Measurements from ENCODE around the gene GAPDHS. TPM values are rescaled to one million over a fixed set of nuclear protein-coding genes. Genes with fewer than 3 reads are reported as not detected.

GAPDHS gene
- total RNA-seq, 1 donor from 2014 or later = not detected

- CTCF ChIA-PET = no interaction called here
Measured at GRCh38 chr19:35569281-35569781, 36.1 kb downstream of the GAPDHS start.

GRCh38 chr19:35571406-35571965 lies 38.2 kb downstream of the GAPDHS start:
- DNase-seq (no peak), ATAC-seq (ENCODE audit: low read depth) (no peak)
- Mint-ChIP-seq H3K4me3 (no peak overlapping the region), H3K9me3 (peaks cover 12% of the 10 kb centered on the region), H3K27ac (no peak overlapping the region), H3K4me1 (no peaks in the 10 kb centered on the region), H3K36me3 (ENCODE audit: low read depth) (no peaks in the 10 kb centered on the region), H3K27me3 (peaks cover 26% of the 10 kb centered on the region)
- TF ChIP-seq CTCF (IDR thresholded peaks at IDR 0.05) = no peak
- POLR2A ChIA-PET = no interaction called here
- intact Hi-C loops (cut with micrococcal nuclease) = no loop called here
- CTCF ChIA-PET = no interaction called here

More at GRCh38 chr19:35569281-35569781, 36.1 kb downstream of the GAPDHS start:
- intact Hi-C loops (cut with micrococcal nuclease) = no loop called here
- Mint-ChIP-seq H3K4me3 (no peak overlapping the region), H3K9me3 (peaks cover 2% of the 10 kb centered on the region), H3K27ac (no peak overlapping the region), H3K36me3 (ENCODE audit: low read depth) (no peaks in the 10 kb centered on the region), H3K4me1 (no peaks in the 10 kb centered on the region), H3K27me3 (peaks cover 31% of the 10 kb centered on the region)
- POLR2A ChIA-PET = no interaction called here
- no peak for ATAC-seq (ENCODE audit: low read depth)
- TF ChIP-seq CTCF (IDR thresholded peaks at IDR 0.05) = no peak
- DNase-seq = no peak

- no peaks in the 10 kb centered on the region for H3K4me1 Mint-ChIP-seq
- no peak overlapping the region for H3K27ac Mint-ChIP-seq
- H3K9me3 Mint-ChIP-seq = peaks cover 21% of the 10 kb centered on the region
- H3K4me3 Mint-ChIP-seq = no peak overlapping the region
- H3K36me3 Mint-ChIP-seq (ENCODE audit: low read depth) = peaks cover 7% of the 10 kb centered on the region
- ATAC-seq (ENCODE audit: low read depth) (no peak), DNase-seq (no peak)
- peaks cover 12% of the 10 kb centered on the region for H3K27me3 Mint-ChIP-seq
- CTCF ChIA-PET = no interaction called here
- TF ChIP-seq CTCF (IDR thresholded peaks at IDR 0.05) = no peak
- intact Hi-C loops (cut with micrococcal nuclease) = no loop called here
- POLR2A ChIA-PET = no interaction called here
Measured at GRCh38 chr19:35577918-35578317, 44.7 kb downstream of the GAPDHS start.

- POLR2A ChIA-PET = no interaction called here
- no peak for ATAC-seq (ENCODE audit: low read depth)
- Mint-ChIP-seq H3K9me3 (peaks cover 21% of the 10 kb centered on the region), H3K27ac (no peak overlapping the region), H3K4me1 (no peaks in the 10 kb centered on the region), H3K27me3 (peaks cover 12% of the 10 kb centered on the region), H3K4me3 (no peak overlapping the region), H3K36me3 (ENCODE audit: low read depth) (peaks cover 7% of the 10 kb centered on the region)
- no peak for DNase-seq
- CTCF ChIA-PET = no interaction called here
- intact Hi-C loops (cut with micrococcal nuclease) = no loop called here
- no peak for TF ChIP-seq CTCF (IDR thresholded peaks at IDR 0.05)
Measured at GRCh38 chr19:35578707-35579106, 45.5 kb downstream of the GAPDHS start.

GRCh38 chr19:35582760-35583159 lies 49.5 kb downstream of the GAPDHS start:
- H3K27me3 Mint-ChIP-seq = peaks cover 23% of the 10 kb centered on the region
- POLR2A ChIA-PET = no interaction called here
- H3K27ac Mint-ChIP-seq = no peak overlapping the region
- intact Hi-C loops (cut with micrococcal nuclease) = no loop called here
- no peak for ATAC-seq (ENCODE audit: low read depth)
- H3K4me1 Mint-ChIP-seq = no peaks in the 10 kb centered on the region
- H3K36me3 Mint-ChIP-seq (ENCODE audit: low read depth) = no peaks in the 10 kb centered on the region
- H3K9me3 Mint-ChIP-seq = peaks cover 3% of the 10 kb centered on the region
- no peak for TF ChIP-seq CTCF (IDR thresholded peaks at IDR 0.05)
- CTCF ChIA-PET = no interaction called here
- H3K4me3 Mint-ChIP-seq = no peak overlapping the region
- DNase-seq = no peak

Data from activated B cell treated with CpG ODN at 0.5 μM for 24 hours (primary cell).